ENCODE measurements around the gene GALNT4.

DNA sequence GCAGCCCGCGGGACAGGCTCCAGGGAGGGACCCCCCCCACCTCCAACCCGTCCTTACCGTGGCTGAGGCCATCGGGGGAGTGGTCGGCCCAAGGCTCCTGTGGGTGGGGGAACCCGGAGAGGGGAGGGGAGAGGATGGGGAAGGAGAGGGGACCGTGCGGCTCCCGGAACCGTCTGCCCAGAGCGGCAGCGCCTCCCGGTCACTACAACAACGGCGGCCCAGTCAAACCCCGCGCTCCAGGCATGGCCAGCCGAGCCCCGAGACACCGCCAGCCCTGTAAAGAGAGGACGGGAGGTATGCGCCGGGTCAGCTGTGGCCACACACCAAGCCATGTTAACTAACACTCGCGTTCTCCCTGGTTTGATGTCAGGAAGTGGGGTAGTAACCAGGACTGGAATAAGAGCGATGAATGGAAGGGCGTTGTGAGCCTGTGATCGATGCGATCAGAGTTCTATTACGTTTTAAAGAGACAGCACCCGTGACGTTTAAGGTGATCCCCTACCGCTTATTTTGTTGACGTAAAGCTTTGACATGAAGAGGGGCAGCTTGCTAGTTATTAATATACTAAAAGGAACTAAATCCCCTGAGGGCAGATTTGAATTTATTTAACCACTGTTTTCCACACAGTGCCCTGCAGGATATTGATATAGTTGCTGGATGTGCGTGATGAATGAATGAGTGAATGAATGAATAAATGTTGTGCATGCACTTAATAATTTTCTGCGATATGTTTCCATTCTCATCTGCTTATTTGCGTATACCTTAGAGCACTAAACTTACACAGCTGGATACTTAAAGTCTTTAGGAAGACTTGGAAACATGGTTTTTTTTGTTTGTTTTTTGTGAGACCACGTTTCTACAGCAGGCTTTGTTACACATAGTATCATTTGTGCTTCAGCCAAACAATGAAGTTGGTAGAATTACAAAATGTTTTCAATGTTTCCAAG, 1.5 kb upstream of the GALNT4 start, which contains the start of gene POC1B:
- TF ChIP-seq, protein P1, sequence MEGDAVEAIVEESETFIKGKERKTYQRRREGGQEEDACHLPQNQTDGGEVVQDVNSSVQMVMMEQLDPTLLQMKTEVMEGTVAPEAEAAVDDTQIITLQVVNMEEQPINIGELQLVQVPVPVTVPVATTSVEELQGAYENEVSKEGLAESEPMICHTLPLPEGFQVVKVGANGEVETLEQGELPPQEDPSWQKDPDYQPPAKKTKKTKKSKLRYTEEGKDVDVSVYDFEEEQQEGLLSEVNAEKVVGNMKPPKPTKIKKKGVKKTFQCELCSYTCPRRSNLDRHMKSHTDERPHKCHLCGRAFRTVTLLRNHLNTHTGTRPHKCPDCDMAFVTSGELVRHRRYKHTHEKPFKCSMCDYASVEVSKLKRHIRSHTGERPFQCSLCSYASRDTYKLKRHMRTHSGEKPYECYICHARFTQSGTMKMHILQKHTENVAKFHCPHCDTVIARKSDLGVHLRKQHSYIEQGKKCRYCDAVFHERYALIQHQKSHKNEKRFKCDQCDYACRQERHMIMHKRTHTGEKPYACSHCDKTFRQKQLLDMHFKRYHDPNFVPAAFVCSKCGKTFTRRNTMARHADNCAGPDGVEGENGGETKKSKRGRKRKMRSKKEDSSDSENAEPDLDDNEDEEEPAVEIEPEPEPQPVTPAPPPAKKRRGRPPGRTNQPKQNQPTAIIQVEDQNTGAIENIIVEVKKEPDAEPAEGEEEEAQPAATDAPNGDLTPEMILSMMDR (IDR thresholded peaks at IDR 0.05; ENCODE audit: low read depth, low read length, poor library complexity, severe bottlenecking), result no peak
- TF ChIP-seq EZH2phosphoT487 (IDR thresholded peaks at IDR 0.05; ENCODE audit: borderline replicate concordance, low read length), result no peak
